ENCODE data around the gene SLC12A7.

DNA sequence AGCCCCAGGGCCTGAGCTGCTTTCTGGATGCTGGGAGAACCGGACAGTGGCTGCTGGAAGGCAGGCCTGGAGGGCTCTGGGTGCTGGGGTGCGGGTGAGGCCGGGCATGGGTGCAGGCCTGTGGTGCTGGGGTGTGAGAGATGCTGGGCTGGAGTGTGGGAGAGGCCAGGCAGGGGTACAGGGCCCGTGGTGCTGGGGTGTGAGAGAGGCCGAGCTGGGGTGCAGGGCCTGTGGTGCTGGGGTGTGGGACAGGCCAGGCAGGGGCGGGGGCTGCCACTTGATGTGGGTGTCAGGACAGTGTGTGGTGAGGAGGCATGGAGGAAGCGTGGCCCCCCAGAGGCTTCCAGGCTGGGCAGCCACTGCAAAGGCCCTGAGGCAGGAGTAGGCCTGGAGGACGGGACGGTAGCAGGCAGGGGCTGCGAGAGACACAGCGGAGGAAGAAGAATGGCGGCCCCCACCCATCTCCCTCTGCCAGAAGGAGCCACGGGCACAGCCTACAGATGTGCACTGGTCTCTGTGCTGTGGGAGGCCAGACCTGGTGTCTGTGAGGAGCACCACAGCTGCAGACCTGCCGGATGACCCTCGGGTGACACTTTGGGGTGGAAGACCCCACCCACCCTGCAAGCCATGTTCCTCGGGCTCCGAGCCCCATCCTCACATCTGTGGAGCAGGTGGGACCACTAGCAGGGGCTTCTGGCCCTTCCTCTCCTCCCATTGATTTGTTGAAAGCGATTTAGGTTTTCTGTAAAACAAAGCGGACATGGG, 94.0 kb downstream of the SLC12A7 start:
- TF ChIP-seq, protein P1, sequence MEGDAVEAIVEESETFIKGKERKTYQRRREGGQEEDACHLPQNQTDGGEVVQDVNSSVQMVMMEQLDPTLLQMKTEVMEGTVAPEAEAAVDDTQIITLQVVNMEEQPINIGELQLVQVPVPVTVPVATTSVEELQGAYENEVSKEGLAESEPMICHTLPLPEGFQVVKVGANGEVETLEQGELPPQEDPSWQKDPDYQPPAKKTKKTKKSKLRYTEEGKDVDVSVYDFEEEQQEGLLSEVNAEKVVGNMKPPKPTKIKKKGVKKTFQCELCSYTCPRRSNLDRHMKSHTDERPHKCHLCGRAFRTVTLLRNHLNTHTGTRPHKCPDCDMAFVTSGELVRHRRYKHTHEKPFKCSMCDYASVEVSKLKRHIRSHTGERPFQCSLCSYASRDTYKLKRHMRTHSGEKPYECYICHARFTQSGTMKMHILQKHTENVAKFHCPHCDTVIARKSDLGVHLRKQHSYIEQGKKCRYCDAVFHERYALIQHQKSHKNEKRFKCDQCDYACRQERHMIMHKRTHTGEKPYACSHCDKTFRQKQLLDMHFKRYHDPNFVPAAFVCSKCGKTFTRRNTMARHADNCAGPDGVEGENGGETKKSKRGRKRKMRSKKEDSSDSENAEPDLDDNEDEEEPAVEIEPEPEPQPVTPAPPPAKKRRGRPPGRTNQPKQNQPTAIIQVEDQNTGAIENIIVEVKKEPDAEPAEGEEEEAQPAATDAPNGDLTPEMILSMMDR (IDR thresholded peaks at IDR 0.05) = no peak
- TF ChIP-seq POLR2A (IDR thresholded peaks at IDR 0.05) (no peak), POLR2AphosphoS5 (IDR thresholded peaks at IDR 0.05) (no peak)

Data from suprapubic skin (tissue), 4 donors.